HEK293T (cell line): ENCODE results near the gene UBE2L3.

Source experiments
- CTCF ChIA-PET: fragments of 350-600 bp; formaldehyde crosslinking; extraction: SDS; loops from one replicate; lab custom pipeline; 2021; ENCODE audit warnings: antibody characterized with exemption, inconsistent platforms; lab: Yijun Ruan, JAX
- POLR2A ChIA-PET: fragments of 350-600 bp; formaldehyde crosslinking; extraction: SDS; loops from one replicate; lab custom pipeline; 2020; ENCODE audit warnings: antibody characterized with exemption, inconsistent platforms; lab: Yijun Ruan, JAX
- DNase-seq: peaks from one replicate; pipeline ENCODE4 v3.0.0; 2012; ENCODE audit warnings: mixed read lengths; ENCODE audit errors: extremely low spot score
- ARNT ChIP-seq: fragments of 450-650 bp; IDR thresholded peaks from 2 replicates; pipeline ENCODE4 v1.6.1; 2017; ENCODE audit warnings: mild to moderate bottlenecking
- BHLHE40 ChIP-seq: fragments of 450-650 bp; IDR thresholded peaks from 2 replicates; pipeline ENCODE4 v1.6.1; 2016; ENCODE audit warnings: mild to moderate bottlenecking, moderate library complexity, borderline replicate concordance
- CTBP1 ChIP-seq: fragments of 450-650 bp; IDR thresholded peaks from 2 replicates; pipeline ENCODE4 v1.6.1; 2016; ENCODE audit warnings: borderline replicate concordance
- ELF4 ChIP-seq: fragments of 450-650 bp; IDR thresholded peaks from 2 replicates; pipeline ENCODE4 v1.6.1; 2017; ENCODE audit warnings: antibody characterized with exemption
- FOXA1 ChIP-seq: fragments of 450-650 bp; IDR thresholded peaks from 2 replicates; pipeline ENCODE4 v1.6.1; 2016; ENCODE audit warnings: mild to moderate bottlenecking
- FOXK2 ChIP-seq: fragments of 450-650 bp; IDR thresholded peaks from 2 replicates; pipeline ENCODE4 v1.6.1; 2016; ENCODE audit warnings: mild to moderate bottlenecking
- FOXM1 ChIP-seq: fragments of 450-650 bp; IDR thresholded peaks from 2 replicates; pipeline ENCODE4 v1.6.1; 2017; ENCODE audit warnings: mild to moderate bottlenecking, borderline replicate concordance
- HDGF ChIP-seq: fragments of 450-650 bp; IDR thresholded peaks from 2 replicates; pipeline ENCODE4 v1.6.1; 2017; ENCODE audit warnings: antibody characterized with exemption, borderline replicate concordance
- L3MBTL2 ChIP-seq: fragments of 450-650 bp; conservative IDR thresholded peaks from 2 replicates; pipeline ENCODE4 v1.6.1; 2016; ENCODE audit warnings: mild to moderate bottlenecking
- LEF1 ChIP-seq: fragments of 450-650 bp; IDR thresholded peaks from 2 replicates; pipeline ENCODE4 v1.6.1; 2017; ENCODE audit warnings: mild to moderate bottlenecking, borderline replicate concordance
- NFRKB ChIP-seq: fragments of 450-650 bp; IDR thresholded peaks from 2 replicates; pipeline ENCODE4 v1.6.1; 2016; ENCODE audit warnings: mild to moderate bottlenecking, moderate library complexity
- SP1 ChIP-seq: fragments of 450-650 bp; IDR thresholded peaks from 2 replicates; pipeline ENCODE4 v1.6.1; 2017
- SUZ12 ChIP-seq: fragments of 450-650 bp; IDR thresholded peaks from 2 replicates; pipeline ENCODE4 v1.6.1; 2016; ENCODE audit warnings: mild to moderate bottlenecking
- TARDBP ChIP-seq: fragments of 450-650 bp; IDR thresholded peaks from 2 replicates; pipeline ENCODE4 v1.6.1; 2016
- ZNF384 ChIP-seq: fragments of 450-650 bp; IDR thresholded peaks from 2 replicates; pipeline ENCODE4 v1.6.1; 2016
- TF ChIP-seq, protein P1 (sequence below): fragments of 450-650 bp; IDR thresholded peaks from 2 replicates; pipeline ENCODE4 v1.6.1; 2016

The UBE2L3 gene

GRCh38 chr22:21646608-21647590, 79.4 kb downstream of the UBE2L3 start:
- TF ChIP-seq TARDBP: no peak
- TF ChIP-seq ELF4: no peak
- TF ChIP-seq FOXM1: no peak
- no peak for TF ChIP-seq LEF1
- TF ChIP-seq SUZ12: no peak
- TF ChIP-seq SP1: no peak
- TF ChIP-seq CTBP1: no peak
- no peak for TF ChIP-seq FOXA1
- no peak for TF ChIP-seq FOXK2
- no peak for TF ChIP-seq NFRKB
- no peak for TF ChIP-seq ZNF384
- TF ChIP-seq, protein P1, sequence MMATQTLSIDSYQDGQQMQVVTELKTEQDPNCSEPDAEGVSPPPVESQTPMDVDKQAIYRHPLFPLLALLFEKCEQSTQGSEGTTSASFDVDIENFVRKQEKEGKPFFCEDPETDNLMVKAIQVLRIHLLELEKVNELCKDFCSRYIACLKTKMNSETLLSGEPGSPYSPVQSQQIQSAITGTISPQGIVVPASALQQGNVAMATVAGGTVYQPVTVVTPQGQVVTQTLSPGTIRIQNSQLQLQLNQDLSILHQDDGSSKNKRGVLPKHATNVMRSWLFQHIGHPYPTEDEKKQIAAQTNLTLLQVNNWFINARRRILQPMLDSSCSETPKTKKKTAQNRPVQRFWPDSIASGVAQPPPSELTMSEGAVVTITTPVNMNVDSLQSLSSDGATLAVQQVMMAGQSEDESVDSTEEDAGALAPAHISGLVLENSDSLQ: no peak
- TF ChIP-seq HDGF: no peak
- TF ChIP-seq BHLHE40: no peak
- no peak for TF ChIP-seq L3MBTL2
- TF ChIP-seq ARNT: no peak
- peak; percentile 79 for DNase-seq
- ChIA-PET CTCF (interaction anchor here (0.6 to 1.6 kb wide), 11 partner anchors 9 to 86 kb away, joined by 3 to 15 read pairs (median 6); partner anchors contain the start of genes PPIL2 and YDJC), POLR2A (interaction anchor here (1.1 to 2.0 kb wide), 3 partner anchors 17 to 19 kb away, joined by 3 to 6 read pairs (median 5); partner anchors contain the start of genes PPIL2 and YDJC)

DNA sequence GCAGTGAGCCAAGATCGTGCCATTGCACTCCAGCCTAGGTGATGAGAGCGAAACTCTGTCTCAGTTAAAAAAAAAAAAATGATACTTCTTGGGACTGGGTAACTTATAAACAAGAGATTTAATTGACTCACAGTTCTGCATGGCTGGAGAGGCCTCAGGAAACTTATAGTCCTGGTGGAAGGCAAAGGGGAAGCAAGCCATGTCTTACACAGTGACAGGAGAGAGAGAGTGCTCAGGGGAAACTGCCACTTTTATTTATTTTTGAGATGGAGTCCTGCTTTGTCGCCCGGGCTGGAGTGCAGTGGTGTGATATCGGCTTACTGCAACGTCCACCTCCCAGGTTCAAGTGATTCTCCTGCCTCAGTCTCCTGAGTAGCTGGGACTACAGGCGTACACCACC, 82.8 kb downstream of the UBE2L3 start:
- TF ChIP-seq FOXK2 (no peak), SP1 (no peak), FOXM1 (no peak), LEF1 (no peak), L3MBTL2 (no peak), BHLHE40 (no peak), ZNF384 (no peak), HDGF (no peak), FOXA1 (no peak)
- ChIA-PET CTCF (interaction anchor here (0.6 kb wide), 1 partner anchor 94 kb away, joined by 6 read pairs; no protein-coding TSS in a partner anchor), POLR2A (no interaction called here)
- DNase-seq: no peak

DNA sequence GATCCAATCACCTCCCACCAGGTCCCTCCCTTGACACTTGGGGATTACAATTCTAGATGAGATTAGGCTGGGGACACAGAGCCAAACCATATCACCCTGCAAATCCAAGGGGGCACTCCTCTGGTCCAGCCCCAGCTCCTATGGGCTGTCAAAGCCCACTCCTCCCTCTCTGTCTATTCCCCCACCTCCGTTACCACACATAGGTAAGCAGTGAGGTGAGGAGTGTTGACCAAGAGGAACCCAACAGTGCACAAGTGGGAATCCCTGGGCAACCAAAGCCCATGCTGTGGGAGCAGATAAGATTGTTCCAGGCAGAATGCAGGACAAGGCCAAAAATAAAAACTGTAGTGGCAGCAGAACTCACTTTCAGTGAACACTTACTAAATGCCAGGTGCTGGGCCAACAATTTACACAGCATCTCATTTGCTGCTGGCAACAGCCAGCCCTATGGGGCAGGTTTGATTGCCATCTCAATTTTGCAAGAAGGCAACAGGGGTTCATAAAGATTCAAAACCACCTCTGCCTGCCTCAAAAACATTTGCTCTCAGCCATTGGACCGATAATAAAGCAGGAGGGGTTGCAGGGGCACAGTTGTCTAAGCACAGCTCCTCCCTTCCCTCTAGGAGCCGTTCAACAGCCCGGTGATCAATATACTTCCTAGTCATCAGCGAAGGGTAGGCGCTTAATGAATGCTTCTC, 83.5 kb downstream of the UBE2L3 start:
- CTCF ChIA-PET: interaction anchor here (0.6 to 1.0 kb wide), 2 partner anchors 47 to 94 kb away, joined by 3 to 6 read pairs; no protein-coding TSS in a partner anchor
- DNase-seq: no peak
- POLR2A ChIA-PET: interaction anchor here (0.7 to 3.8 kb wide), 4 partner anchors 9 to 22 kb away, joined by 3 to 27 read pairs (median 12); partner anchors contain the start of genes PPIL2 and SDF2L1
- TF ChIP-seq L3MBTL2 (no peak), BHLHE40 (no peak), HDGF (no peak), FOXK2 (no peak), SUZ12 (no peak), ZNF384 (no peak), FOXM1 (no peak), NFRKB (no peak), SP1 (no peak), FOXA1 (no peak), CTBP1 (no peak), TARDBP (no peak), LEF1 (no peak), ARNT (no peak), ELF4 (no peak)
- TF ChIP-seq, protein P1: no peak

DNA sequence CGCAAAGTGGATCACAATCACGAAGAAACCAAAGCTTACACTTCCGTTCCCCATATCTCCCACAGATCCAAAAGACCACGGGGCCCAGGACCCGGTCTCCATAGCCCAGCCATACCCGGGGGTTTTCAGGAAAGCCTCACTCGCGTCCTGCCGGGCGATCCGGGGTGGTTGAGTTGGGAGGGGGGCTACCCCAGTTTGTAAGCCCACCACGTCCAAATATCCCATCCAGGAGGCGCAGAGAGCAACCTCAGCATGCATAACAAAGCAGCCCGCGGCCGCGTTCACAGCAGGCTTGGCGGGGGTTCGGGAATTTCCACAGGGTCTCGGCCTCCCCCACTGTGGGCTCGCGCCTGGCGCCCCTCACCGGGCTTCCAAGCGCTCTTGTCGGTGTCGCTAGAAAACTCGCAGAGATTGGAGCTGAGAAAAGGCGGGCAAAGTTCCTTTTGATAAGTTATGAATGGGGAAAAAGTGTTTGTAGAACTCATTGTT, 84.1 kb downstream of the UBE2L3 start:
- ChIA-PET POLR2A (interaction anchor here (0.7 to 3.8 kb wide), 5 partner anchors 9 to 22 kb away, joined by 3 to 27 read pairs (median 5); partner anchors contain the start of genes PPIL2 and SDF2L1), CTCF (interaction anchor here (0.9 to 1.0 kb wide), 2 partner anchors 9 to 46 kb away, joined by 3 to 7 read pairs; partner anchors contain the start of gene SDF2L1)
- TF ChIP-seq ZNF384 (no peak), HDGF (no peak), LEF1 (no peak), SUZ12 (no peak), CTBP1 (no peak), TARDBP (no peak)
- TF ChIP-seq, protein P1: no peak
- DNase-seq: no peak
